Measurements from ENCODE around the gene CDX1.

CDX1 gene

DNA sequence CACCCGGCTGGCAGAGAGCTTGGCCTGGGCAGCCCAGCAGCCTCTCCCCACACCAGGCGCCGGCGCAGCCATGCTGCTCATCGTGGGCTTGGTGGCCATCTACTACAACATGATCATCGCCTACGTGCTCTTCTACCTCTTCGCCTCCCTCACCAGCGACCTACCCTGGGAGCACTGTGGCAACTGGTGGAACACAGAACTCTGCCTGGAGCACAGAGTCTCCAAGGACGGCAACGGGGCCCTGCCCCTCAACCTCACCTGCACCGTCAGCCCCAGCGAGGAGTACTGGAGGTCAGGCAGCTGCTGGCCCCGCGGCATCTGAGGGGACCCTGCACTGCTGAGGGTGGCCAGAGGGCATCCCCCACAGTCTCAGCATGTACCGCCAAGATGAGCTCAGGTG, 30.4 kb downstream of the CDX1 start:
- TF ChIP-seq, protein P1, sequence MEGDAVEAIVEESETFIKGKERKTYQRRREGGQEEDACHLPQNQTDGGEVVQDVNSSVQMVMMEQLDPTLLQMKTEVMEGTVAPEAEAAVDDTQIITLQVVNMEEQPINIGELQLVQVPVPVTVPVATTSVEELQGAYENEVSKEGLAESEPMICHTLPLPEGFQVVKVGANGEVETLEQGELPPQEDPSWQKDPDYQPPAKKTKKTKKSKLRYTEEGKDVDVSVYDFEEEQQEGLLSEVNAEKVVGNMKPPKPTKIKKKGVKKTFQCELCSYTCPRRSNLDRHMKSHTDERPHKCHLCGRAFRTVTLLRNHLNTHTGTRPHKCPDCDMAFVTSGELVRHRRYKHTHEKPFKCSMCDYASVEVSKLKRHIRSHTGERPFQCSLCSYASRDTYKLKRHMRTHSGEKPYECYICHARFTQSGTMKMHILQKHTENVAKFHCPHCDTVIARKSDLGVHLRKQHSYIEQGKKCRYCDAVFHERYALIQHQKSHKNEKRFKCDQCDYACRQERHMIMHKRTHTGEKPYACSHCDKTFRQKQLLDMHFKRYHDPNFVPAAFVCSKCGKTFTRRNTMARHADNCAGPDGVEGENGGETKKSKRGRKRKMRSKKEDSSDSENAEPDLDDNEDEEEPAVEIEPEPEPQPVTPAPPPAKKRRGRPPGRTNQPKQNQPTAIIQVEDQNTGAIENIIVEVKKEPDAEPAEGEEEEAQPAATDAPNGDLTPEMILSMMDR (IDR thresholded peaks at IDR 0.05; ENCODE audit: low read depth, low read length), result no peak
- TF ChIP-seq POLR2A (IDR thresholded peaks at IDR 0.05; ENCODE audit: extremely low read depth, insufficient read length), result no peak
- TF ChIP-seq MYC (IDR thresholded peaks at IDR 0.05; ENCODE audit: low read depth, low read length), result no peak
- TF ChIP-seq, protein P2, sequence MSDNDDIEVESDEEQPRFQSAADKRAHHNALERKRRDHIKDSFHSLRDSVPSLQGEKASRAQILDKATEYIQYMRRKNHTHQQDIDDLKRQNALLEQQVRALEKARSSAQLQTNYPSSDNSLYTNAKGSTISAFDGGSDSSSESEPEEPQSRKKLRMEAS (IDR thresholded peaks at IDR 0.05; ENCODE audit: low read depth, low read length), result no peak
- DNase-seq (ENCODE audit: low read depth), result no peak
- H3K4me3 ChIP-seq (ENCODE audit: low read depth, low read length), result no peak overlapping the region

DNA sequence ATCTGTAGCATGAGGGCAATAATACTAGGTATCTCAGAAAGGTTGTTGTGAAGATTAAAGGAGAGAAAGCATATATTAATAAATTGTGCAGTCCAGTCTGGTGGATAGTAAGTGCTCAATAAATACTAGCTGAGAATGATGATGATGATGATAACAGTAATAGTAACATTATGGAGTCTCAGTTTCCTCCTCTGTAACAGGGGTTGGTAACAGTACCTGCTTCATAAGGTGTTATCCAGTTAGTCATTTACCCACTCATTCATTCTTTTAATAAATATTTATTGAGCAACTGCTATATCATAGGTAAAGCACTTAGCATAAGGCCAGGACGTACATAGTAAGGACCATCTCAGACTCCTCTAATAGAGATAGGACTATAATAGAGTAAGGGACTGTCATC, 30.9 kb downstream of the CDX1 start:
- TF ChIP-seq MYC (IDR thresholded peaks at IDR 0.05; ENCODE audit: low read depth, low read length) (no peak), POLR2A (IDR thresholded peaks at IDR 0.05; ENCODE audit: extremely low read depth, insufficient read length) (no peak)
- TF ChIP-seq, protein P2 (IDR thresholded peaks at IDR 0.05; ENCODE audit: low read depth, low read length), result no peak
- TF ChIP-seq, protein P1 (IDR thresholded peaks at IDR 0.05; ENCODE audit: low read depth, low read length), result no peak
- no peak overlapping the region for H3K4me3 ChIP-seq (ENCODE audit: low read depth, low read length)
- no peak for DNase-seq (ENCODE audit: low read depth)

DNA sequence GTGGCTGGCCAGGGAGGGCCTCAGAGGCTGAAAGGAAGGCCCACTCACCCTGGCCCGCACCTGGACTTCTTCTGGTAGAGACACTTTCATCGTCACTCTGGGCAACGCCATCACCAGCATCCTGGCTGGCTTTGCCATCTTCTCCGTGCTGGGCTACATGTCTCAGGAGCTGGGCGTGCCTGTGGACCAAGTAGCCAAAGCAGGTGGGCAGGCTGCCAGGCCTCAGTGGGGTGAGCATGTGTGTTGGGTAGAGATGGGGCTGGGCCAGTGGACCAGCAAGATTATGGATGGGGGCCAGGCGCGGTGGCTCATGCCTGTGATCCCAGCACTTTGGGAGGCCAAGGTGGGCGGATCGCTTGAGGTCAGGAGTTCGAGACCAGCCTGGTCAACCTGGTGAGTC, 35.9 kb downstream of the CDX1 start:
- H3K4me3 ChIP-seq (ENCODE audit: low read depth, low read length), result no peak overlapping the region
- TF ChIP-seq MYC (IDR thresholded peaks at IDR 0.05; ENCODE audit: low read depth, low read length) (no peak), POLR2A (IDR thresholded peaks at IDR 0.05; ENCODE audit: extremely low read depth, insufficient read length) (no peak)
- TF ChIP-seq, protein P2 (IDR thresholded peaks at IDR 0.05; ENCODE audit: low read depth, low read length), result no peak
- TF ChIP-seq, protein P1 (IDR thresholded peaks at IDR 0.05; ENCODE audit: low read depth, low read length), result no peak
- DNase-seq (ENCODE audit: low read depth), result no peak

DNA sequence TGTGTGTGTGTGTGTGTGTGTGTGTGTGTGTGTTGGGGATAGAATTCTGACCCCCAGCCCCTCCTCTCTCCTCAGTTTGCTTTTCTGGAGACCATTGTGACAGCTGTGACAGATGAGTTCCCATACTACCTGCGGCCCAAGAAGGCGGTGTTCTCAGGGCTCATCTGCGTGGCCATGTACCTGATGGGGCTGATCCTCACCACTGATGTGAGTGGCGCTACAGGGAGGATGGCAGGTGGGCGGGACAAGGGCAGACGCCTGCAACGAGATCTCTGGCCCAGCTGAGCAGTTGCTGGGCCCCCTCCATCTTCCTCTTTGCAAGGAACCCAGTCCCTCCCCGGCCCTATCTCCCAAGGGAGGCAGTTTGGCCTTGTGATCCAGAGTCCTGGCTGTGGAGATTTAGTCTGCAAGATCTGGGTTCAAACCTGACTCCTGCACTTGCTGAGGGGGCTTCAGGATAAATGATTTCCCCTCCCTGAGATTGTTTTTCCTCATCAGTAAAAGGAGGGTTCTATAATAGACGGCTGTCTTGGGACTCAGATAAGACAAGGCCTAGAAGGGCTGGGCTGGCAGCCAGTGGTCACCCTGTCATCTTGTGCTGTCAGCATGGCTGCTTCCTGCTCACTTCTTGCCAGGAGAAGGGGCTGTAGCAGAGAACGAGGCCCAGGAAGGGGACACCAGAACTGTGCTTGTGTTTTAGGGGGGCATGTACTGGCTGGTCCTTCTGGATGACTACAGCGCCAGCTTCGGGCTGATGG, 37.4 kb downstream of the CDX1 start:
- DNase-seq (ENCODE audit: low read depth), result peak; percentile 37
- no peak overlapping the region for H3K4me3 ChIP-seq (ENCODE audit: low read depth, low read length)
- no peak for TF ChIP-seq POLR2A (IDR thresholded peaks at IDR 0.05; ENCODE audit: extremely low read depth, insufficient read length)
- TF ChIP-seq, protein P1 (IDR thresholded peaks at IDR 0.05; ENCODE audit: low read depth, low read length), result no peak

DNA sequence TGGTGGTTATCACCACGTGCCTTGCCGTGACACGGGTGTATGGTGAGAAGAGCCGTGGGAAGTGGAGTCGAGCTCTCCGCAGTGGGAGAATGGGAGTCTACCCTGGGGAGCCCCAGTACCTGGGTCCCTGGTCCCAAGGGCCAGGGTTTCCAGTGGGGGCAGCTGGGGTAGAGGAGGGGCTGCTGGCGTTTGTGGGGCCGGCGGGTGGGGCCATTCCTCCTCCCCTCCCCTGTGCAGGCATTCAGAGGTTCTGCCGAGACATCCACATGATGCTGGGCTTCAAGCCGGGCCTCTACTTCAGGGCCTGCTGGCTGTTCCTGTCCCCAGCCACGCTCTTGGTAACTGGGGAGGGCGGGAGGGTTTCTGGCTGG, 38.0 kb downstream of the CDX1 start:
- TF ChIP-seq, protein P1 (IDR thresholded peaks at IDR 0.05; ENCODE audit: low read depth, low read length), result no peak
- no peak for TF ChIP-seq POLR2A (IDR thresholded peaks at IDR 0.05; ENCODE audit: extremely low read depth, insufficient read length)
- TF ChIP-seq MYC (IDR thresholded peaks at IDR 0.05; ENCODE audit: low read depth, low read length), result no peak
- TF ChIP-seq, protein P2 (IDR thresholded peaks at IDR 0.05; ENCODE audit: low read depth, low read length), result no peak
- H3K4me3 ChIP-seq (ENCODE audit: low read depth, low read length), result no peak overlapping the region
- no peak for DNase-seq (ENCODE audit: low read depth)

Measured in NB4 (cell line).